ENCODE data around the gene TMEM63B. TPM values are rescaled to one million over a fixed set of nuclear protein-coding genes. Genes with fewer than 3 reads are reported as not detected.

Gene TMEM63B
- total RNA-seq, 4 donors from 2014 or later, result 21.6 to 41.7 (median 29.3) TPM

GRCh38 chr6:44176130-44176761 is 48.9 kb downstream of the TMEM63B start:
- WGBS, 2 donors, result 91 to 92% methylated on average over 15 of the region's 15 CpGs
- Histone ChIP-seq H3K27me3 (no peaks in the 10 kb centered on the region), H3K36me3 (no peaks in the 10 kb centered on the region), H3K4me1 (peaks cover 2 to 13% of the 10 kb centered on the region in 2 donors), H3K27ac (peak overlapping the region in 1 of 3 donors; percentile 24), H3K4me3 (replicated peaks in 1 of 3) (no peak overlapping the region), H3K9me3 (no peaks in the 10 kb centered on the region)
- no peak for TF ChIP-seq POLR2A (IDR thresholded peaks at IDR 0.05)
- TF ChIP-seq, protein P1, sequence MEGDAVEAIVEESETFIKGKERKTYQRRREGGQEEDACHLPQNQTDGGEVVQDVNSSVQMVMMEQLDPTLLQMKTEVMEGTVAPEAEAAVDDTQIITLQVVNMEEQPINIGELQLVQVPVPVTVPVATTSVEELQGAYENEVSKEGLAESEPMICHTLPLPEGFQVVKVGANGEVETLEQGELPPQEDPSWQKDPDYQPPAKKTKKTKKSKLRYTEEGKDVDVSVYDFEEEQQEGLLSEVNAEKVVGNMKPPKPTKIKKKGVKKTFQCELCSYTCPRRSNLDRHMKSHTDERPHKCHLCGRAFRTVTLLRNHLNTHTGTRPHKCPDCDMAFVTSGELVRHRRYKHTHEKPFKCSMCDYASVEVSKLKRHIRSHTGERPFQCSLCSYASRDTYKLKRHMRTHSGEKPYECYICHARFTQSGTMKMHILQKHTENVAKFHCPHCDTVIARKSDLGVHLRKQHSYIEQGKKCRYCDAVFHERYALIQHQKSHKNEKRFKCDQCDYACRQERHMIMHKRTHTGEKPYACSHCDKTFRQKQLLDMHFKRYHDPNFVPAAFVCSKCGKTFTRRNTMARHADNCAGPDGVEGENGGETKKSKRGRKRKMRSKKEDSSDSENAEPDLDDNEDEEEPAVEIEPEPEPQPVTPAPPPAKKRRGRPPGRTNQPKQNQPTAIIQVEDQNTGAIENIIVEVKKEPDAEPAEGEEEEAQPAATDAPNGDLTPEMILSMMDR (IDR thresholded peaks at IDR 0.05), result no peak
- intact Hi-C loops (cut with DNase I), result no loop called here
- no peak for DNase-seq

- Histone ChIP-seq H3K4me1 (peaks cover 2 to 13% of the 10 kb centered on the region in 2 donors), H3K27ac (peak overlapping the region in 1 of 3 donors; percentile 24), H3K4me3 (replicated peaks in 1 of 3) (no peak overlapping the region), H3K9me3 (no peaks in the 10 kb centered on the region), H3K27me3 (no peaks in the 10 kb centered on the region), H3K36me3 (no peaks in the 10 kb centered on the region)
- no peak for DNase-seq
- intact Hi-C loops (cut with DNase I), result no loop called here
- TF ChIP-seq, protein P1 (IDR thresholded peaks at IDR 0.05), result no peak
- TF ChIP-seq POLR2A (IDR thresholded peaks at IDR 0.05), result no peak
- WGBS, 2 donors, result 80 to 84% methylated on average over 17 to 23 of the region's 24 CpGs
Measured at GRCh38 chr6:44176762-44177509, 49.6 kb downstream of the TMEM63B start.

- WGBS, 2 donors, result 87 to 88% methylated on average over 9 to 13 of the region's 13 CpGs
- peak; percentile 21 to 25 for DNase-seq
- intact Hi-C loops (cut with DNase I), result no loop called here
- TF ChIP-seq, protein P1 (IDR thresholded peaks at IDR 0.05), result no peak
- TF ChIP-seq POLR2A (IDR thresholded peaks at IDR 0.05), result no peak
- Histone ChIP-seq H3K4me3 (replicated peaks in 1 of 3) (no peak overlapping the region), H3K27ac (peak overlapping the region in 1 of 3 donors; percentile 30), H3K36me3 (no peaks in the 10 kb centered on the region), H3K4me1 (peaks cover 2 to 4% of the 10 kb centered on the region in 2 donors), H3K9me3 (no peaks in the 10 kb centered on the region), H3K27me3 (no peaks in the 10 kb centered on the region)
Measured at GRCh38 chr6:44177691-44178423, 50.5 kb downstream of the TMEM63B start.

DNA sequence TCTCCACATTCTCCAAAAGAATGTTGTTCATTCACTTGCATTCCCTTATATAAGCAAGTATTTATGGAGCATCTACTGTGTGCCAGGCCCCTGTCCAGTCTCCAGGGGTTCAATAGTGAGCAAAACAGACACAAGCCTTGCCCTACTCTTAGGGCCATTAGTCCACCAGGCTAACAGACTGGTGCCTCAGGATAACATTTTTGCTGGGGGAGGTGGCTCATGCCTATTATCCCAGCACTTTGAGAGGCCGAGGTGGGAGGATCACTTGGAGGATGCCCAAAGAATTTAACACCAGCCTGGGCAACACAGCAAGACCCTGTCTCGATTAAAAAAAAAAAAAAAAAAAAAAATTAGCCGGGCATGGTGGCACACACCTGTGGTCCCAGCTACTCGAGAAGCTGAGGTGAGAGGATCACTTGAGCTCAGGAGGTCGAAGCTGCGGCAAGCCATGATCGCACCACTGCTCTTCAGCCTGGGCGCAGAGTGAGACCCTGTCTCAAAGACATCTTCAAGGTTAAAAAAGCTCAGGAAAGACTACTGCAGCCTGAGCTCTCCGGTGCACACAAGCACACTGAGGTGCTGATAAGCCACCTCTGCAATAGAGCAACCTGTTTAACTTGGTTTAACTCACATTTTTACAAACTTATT is 51.2 kb downstream of the TMEM63B start:
- H3K27ac ChIP-seq, result no peak overlapping the region
- no peak overlapping the region for H3K4me3 ChIP-seq (replicated peaks in 1 of 3)
- WGBS, 2 donors, result 75 to 82% methylated on average over 9 of the region's 9 CpGs
- H3K27me3 ChIP-seq, result no peaks in the 10 kb centered on the region
- H3K9me3 ChIP-seq, result no peaks in the 10 kb centered on the region
- TF ChIP-seq POLR2A (IDR thresholded peaks at IDR 0.05), result no peak
- TF ChIP-seq, protein P1 (IDR thresholded peaks at IDR 0.05), result no peak
- no peaks in the 10 kb centered on the region for H3K4me1 ChIP-seq
- H3K36me3 ChIP-seq, result no peaks in the 10 kb centered on the region
- intact Hi-C loops (cut with DNase I), result no loop called here
- no peak for DNase-seq

All from thyroid gland (tissue), 4 donors.